Rectal smooth muscle tissue (tissue), 1 donor: ENCODE data around the gene CHRNB1.

Experiments
- H3K27ac ChIP-seq: one replicate; pipeline ENCODE4 v1.7.0; 2013; ENCODE audit warnings: low read depth, low read length, inconsistent platforms
- H3K27me3 ChIP-seq: one replicate; pipeline ENCODE4 v1.7.0; 2013; ENCODE audit warnings: low read length; ENCODE audit not compliant: control insufficient read depth, insufficient read depth
- H3K36me3 ChIP-seq: one replicate; pipeline ENCODE4 v1.7.0; 2013; ENCODE audit warnings: low read length; ENCODE audit not compliant: control insufficient read depth, insufficient read depth
- H3K4me1 ChIP-seq: one replicate; pipeline ENCODE4 v1.7.0; 2013; ENCODE audit warnings: low read length; ENCODE audit not compliant: control insufficient read depth, insufficient read depth
- H3K4me3 ChIP-seq: one replicate; pipeline ENCODE4 v1.7.0; 2013; ENCODE audit warnings: low read length
- H3K9ac ChIP-seq: one replicate; pipeline ENCODE4 v1.7.0; 2013; ENCODE audit warnings: low read length

Gene CHRNB1, protein sequence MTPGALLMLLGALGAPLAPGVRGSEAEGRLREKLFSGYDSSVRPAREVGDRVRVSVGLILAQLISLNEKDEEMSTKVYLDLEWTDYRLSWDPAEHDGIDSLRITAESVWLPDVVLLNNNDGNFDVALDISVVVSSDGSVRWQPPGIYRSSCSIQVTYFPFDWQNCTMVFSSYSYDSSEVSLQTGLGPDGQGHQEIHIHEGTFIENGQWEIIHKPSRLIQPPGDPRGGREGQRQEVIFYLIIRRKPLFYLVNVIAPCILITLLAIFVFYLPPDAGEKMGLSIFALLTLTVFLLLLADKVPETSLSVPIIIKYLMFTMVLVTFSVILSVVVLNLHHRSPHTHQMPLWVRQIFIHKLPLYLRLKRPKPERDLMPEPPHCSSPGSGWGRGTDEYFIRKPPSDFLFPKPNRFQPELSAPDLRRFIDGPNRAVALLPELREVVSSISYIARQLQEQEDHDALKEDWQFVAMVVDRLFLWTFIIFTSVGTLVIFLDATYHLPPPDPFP

DNA sequence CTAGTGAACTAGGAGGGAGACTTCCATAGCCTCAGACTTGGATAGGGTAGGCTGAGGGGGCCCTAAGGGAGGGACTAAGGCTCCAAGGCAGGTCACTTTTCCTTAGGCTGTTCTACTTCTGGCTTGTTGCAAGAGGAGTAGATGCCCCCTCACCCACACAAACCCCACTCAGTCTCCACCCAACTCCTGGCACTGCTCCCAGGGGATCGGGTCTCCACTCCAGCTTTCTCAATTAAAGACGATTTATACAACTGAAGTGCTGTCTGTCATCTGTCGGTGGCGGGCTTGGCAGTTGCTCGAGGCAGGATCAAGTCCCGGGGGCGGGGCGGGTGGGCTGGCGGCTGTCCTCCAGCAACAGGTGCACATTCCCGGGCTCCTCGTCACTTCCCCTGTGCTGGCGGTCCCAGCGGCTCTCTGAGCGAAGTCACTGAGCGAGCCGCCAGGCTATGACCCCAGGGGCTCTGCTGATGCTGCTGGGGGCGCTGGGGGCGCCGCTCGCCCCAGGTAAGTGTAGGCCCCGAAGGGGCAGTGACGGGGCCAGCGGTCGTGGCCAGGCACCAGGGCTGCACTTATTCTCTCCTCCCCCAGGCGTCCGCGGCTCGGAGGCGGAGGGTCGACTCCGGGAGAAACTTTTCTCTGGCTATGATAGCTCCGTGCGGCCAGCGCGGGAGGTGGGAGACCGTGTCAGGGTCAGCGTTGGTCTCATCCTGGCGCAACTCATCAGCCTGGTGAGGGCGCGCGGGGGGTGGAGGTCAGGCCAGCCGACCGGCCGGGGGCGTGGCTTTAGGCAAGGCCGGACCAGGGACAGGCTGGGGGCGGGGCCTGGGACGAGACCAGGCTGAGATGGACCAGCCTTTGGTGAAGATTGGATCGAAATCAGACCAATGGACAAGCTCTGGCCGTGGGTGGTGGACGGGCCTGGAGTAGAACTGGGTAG, at the start of gene CHRNB1:
TSS of gene CHRNB1 (plus strand) at position 380 of the 937 bp plus-strand sequence. CDS start at position 447, 67 bp downstream.
- Histone ChIP-seq H3K4me1 (peaks cover under 1% of the 10 kb centered on the region), H3K9ac (no peak within 1 kb of the TSS), H3K4me3 (peak within 1 kb of the TSS; percentile 59), H3K27me3 (peaks cover 30% of the 10 kb centered on the region), H3K36me3 (no peaks in the 10 kb centered on the region), H3K27ac (no peak within 1 kb of the TSS)

GRCh38 chr17:7396147-7396546, 48.7 kb upstream of the CHRNB1 start:
- Histone ChIP-seq H3K27me3 (no peaks in the 10 kb centered on the region), H3K27ac (no peak overlapping the region), H3K9ac (no peak overlapping the region), H3K4me1 (no peaks in the 10 kb centered on the region), H3K36me3 (peaks cover 3% of the 10 kb centered on the region), H3K4me3 (no peak overlapping the region)

GRCh38 chr17:7398612-7399011, 46.2 kb upstream of the CHRNB1 start:
- Histone ChIP-seq H3K9ac (no peak overlapping the region), H3K27me3 (no peaks in the 10 kb centered on the region), H3K36me3 (no peaks in the 10 kb centered on the region), H3K4me3 (no peak overlapping the region), H3K4me1 (peaks cover 7% of the 10 kb centered on the region), H3K27ac (no peak overlapping the region)

GRCh38 chr17:7403043-7403726, 41.7 kb upstream of the CHRNB1 start:
- Histone ChIP-seq H3K4me3 (peak overlapping the region; percentile 87), H3K9ac (peak overlapping the region; percentile 75), H3K27ac (peak overlapping the region; percentile 90), H3K27me3 (peaks cover 2% of the 10 kb centered on the region), H3K4me1 (peaks cover 12% of the 10 kb centered on the region), H3K36me3 (no peaks in the 10 kb centered on the region)

- Histone ChIP-seq H3K4me1 (peaks cover 12% of the 10 kb centered on the region), H3K27ac (peak overlapping the region; percentile 90), H3K27me3 (peaks cover 2% of the 10 kb centered on the region), H3K36me3 (no peaks in the 10 kb centered on the region), H3K9ac (peak overlapping the region; percentile 71), H3K4me3 (peak overlapping the region; percentile 87)
Observed at GRCh38 chr17:7403727-7403976, 41.2 kb upstream of the CHRNB1 start.

DNA sequence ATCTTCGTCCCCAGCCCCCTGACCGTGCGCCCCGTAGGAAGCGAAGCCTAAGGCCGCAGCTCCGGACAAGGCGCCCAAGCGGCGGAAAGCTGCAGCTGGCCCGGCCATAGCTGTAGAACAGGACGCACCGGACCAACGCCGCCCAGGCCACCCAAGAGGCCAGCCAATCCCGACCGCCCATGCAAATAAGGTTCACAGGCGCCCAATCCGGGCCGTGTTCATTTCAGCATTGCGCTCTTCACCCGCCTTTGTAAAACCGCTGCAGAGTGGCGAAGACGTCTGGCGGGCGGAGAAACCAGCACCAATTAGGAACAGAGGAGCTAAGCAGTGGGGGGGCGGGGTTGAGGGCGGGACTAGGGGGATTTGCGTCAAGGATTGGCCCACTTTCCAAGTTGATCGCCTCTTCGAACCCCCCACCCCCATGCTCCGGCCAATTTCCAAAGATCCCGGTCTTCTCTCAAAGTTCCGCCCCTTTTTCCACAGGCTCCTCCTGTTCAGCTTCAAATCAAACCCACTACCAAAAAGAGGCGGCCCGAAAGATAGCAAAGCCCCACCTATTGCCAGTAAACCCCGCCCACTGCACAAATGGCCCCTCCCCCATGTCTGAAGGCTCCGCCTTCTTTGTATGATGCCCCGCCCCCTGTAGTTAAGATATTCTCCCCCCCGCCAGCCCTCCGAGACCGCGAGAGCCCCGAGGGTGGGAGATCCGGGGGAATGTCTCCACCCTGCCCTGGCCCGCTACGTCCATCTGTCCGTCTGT, 40.7 kb upstream of the CHRNB1 start, which contains the start of gene TMEM256:
TSS of gene TMEM256 (minus strand) at position 121 of the 760 bp plus-strand sequence. CDS start at position 108, 13 bp downstream.
- peaks cover 12% of the 10 kb centered on the region for H3K4me1 ChIP-seq
- peak within 1 kb of the TSS; percentile 90 for H3K27ac ChIP-seq
- peak within 1 kb of the TSS; percentile 87 for H3K4me3 ChIP-seq

GRCh38 chr17:7404737-7405349, 40.0 kb upstream of the CHRNB1 start:
- Histone ChIP-seq H3K27ac (peak overlapping the region; percentile 90), H3K4me3 (peak overlapping the region; percentile 78), H3K36me3 (peaks cover 2% of the 10 kb centered on the region), H3K27me3 (peaks cover 2% of the 10 kb centered on the region), H3K9ac (peak overlapping the region; percentile 16), H3K4me1 (peaks cover 12% of the 10 kb centered on the region)

More for the DNA sequence above, 40.7 kb upstream of the CHRNB1 start, which contains the start of gene TMEM256:
- peak within 1 kb of the TSS; percentile 75 for H3K9ac ChIP-seq
- H3K27me3 ChIP-seq, result peaks cover 2% of the 10 kb centered on the region
- no peaks in the 10 kb centered on the region for H3K36me3 ChIP-seq

DNA sequence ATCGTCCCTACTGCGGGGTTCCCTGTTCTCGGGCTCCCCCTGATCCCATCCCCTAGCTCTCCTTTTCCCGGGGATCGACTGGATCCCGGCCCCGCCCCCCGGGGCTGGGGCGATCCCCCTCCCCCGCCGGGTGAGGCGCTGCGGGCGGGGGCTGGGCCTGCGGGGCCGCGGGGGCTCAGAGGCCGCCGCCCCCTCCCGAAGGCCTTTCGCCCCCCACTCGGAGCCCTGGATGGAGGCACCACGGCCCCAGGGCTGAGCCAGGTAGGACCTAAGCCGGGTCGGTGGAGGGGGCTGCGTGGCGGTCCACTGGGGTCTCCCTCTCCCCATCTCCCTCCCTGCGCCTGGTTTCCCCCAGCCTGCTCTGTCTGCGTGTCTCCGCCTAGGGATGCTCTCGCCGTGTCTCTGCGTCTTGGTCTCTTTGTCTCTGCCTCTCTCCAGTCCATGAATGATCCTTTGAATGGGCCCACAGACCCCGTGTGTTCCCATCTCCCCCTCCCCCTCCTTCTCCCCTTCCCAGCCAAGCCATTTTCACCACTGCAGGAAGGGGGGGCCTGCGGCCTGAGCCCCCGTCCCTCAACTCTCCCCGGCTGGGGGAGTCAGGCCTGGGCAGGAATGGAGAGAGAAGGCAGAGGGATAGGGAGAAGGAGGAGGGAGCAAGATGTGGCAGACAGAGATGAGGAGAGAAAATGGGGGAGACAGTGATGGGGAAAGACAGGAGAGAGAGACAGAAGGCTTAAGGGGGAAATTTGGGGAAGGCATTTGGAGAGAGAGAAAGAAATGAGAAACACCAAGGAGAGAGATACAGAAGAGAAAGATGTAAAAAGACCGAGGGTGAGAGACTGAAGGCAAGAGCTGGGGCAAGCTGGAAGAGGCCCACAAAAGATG, 39.3 kb upstream of the CHRNB1 start:
- Histone ChIP-seq H3K36me3 (peaks cover 6% of the 10 kb centered on the region), H3K9ac (peak overlapping the region; percentile 16), H3K27me3 (peaks cover 4% of the 10 kb centered on the region), H3K4me1 (peaks cover 12% of the 10 kb centered on the region), H3K4me3 (peak overlapping the region; percentile 78), H3K27ac (peak overlapping the region; percentile 90)

GRCh38 chr17:7406235-7406825, 38.5 kb upstream of the CHRNB1 start:
- H3K36me3 ChIP-seq, result peaks cover 6% of the 10 kb centered on the region
- H3K27ac ChIP-seq, result no peak overlapping the region
- peaks cover 4% of the 10 kb centered on the region for H3K27me3 ChIP-seq
- no peak overlapping the region for H3K9ac ChIP-seq
- H3K4me1 ChIP-seq, result peaks cover 12% of the 10 kb centered on the region
- H3K4me3 ChIP-seq, result no peak overlapping the region

DNA sequence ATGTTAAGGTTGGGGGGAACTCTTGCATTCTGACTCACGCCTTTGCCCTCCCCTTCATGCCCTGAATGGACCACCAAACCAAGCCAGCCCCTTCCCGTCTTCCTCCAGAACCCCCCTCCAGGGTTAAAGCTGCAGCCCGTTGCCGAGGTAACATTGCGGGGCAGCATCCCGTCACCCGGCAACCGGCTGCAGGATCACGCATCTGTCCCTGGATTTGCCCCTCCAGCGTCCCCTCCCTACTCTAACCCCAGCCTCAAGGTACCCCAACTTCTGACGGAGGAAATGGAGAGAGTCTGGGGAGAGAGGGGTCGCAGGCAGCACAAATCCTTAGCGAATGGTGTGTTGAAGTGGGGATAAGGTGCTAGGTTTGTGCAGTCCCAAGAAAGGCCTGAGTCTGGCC, 37.8 kb upstream of the CHRNB1 start:
- Histone ChIP-seq H3K4me3 (no peak overlapping the region), H3K9ac (no peak overlapping the region), H3K36me3 (peaks cover 6% of the 10 kb centered on the region), H3K4me1 (peaks cover 12% of the 10 kb centered on the region), H3K27me3 (peaks cover 4% of the 10 kb centered on the region), H3K27ac (no peak overlapping the region)
